NCI-H2107 (cell line): ENCODE measurements around the gene BLVRB.
"Not testable (repeated sequence)": the region's sequence is repeated elsewhere in the genome, so short reads cannot be mapped to it uniquely, and the experiment has no call there.

ENCODE experiments used
- DNase-seq: peaks from one replicate; lab custom pipeline; 2025; lab: John Stamatoyannopoulos, UW

Gene BLVRB

GRCh38 chr19:40486017-40486416 is 20.5 kb upstream of the BLVRB start:
- no peak for DNase-seq

- not testable (repeated sequence) for DNase-seq
These were observed 10.5 kb upstream of the BLVRB start for GRCh38 chr19:40475878-40476644.

GRCh38 chr19:40474737-40475136 is 9.2 kb upstream of the BLVRB start:
- DNase-seq: no peak

- no peak for DNase-seq
These were observed 7.0 kb upstream of the BLVRB start for GRCh38 chr19:40472516-40472915.

GRCh38 chr19:40471111-40471510 is 5.6 kb upstream of the BLVRB start:
- no peak for DNase-seq

DNA sequence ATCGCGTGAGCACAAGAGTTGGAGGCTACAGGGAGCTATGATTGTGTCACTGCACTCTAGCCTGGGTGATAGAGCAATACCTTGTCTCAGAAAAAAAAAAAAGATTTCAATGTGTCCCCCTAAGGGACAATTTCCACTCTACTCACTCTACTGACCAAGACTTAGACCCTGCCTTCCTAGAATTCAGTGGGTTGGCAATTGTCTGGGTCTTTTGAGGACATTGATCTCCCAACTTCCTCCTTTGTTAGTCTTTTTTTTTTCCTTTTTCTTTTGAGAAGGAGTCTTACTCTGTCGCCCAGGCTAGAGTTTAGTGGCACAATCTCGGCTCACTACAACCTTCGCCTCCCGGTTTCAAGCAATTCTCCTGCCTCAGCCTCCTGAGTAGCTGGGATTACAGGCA is 3.5 kb upstream of the BLVRB start:
- DNase-seq: no peak

DNA sequence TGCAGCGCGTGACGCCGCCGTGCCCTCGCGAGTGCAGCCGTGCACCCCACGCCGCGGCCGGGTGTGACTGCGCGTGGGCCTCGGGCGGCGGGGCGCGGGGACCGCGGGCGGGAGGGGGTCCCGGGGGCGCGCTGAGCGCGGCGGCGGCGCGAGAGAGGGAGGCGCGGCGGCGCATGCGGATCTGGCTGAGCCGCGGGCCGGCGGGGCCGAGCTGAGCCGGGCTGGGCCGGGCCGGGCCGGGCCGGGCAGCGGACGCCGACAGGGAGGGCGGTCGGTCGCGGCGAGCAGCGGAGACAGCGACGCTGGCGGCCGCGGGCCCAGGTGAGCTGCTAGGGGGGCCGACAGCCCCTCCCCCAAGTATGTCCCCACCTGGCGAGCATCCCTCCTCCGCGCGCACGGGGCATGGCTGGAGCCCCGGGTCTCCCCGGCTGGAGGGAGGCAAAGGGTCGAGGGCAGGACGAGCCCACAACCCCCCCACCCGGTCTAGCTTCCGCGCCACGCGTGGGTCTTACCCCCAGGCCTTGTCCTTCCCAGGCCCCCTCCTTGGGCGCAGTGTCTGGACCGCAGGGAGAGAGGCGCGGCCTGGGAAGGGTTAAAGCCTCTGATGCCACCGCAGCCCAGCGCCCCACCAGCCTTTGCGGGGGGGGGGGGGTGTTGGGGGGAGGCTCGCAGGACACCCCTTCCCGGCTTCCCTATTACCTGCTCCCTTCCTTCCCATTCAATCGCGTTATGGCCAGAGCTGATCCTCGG is 1.6 kb upstream of the BLVRB start, which contains the start of gene SPTBN4:
SPTBN4 (plus strand) TSS at position 17 of the 750 bp plus-strand sequence. CDS start 5,621 bp downstream, outside the sequence.
- no peak for DNase-seq

- DNase-seq: no peak
These were observed 857 bp upstream of the BLVRB start for GRCh38 chr19:40466219-40466984.

DNA sequence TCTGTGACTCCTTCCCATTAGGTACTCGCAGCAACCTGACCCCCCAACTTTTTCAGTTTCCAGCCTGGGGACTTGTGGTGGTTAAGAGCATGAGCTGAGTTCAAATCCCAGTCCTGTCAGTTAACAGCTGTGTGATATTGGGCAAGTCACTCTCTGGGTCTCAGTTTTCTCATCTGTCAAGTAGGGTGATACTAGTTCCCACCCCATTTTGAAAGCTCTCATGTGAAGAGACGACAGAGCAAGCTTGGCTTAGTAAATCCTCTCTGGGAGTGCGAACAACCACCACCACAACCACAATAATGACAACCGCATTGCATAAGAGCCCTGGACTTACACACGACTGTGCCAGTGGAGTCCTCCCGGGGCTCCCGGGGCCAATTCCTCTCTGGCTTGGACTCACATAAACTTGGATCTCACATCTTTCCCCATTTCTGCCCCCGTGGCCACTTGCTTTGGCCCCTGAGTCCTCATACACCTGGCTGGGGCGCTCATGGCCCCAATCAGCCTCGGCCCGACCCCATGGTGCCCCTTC is 454 bp downstream of the BLVRB start:
- DNase-seq: no peak

DNA sequence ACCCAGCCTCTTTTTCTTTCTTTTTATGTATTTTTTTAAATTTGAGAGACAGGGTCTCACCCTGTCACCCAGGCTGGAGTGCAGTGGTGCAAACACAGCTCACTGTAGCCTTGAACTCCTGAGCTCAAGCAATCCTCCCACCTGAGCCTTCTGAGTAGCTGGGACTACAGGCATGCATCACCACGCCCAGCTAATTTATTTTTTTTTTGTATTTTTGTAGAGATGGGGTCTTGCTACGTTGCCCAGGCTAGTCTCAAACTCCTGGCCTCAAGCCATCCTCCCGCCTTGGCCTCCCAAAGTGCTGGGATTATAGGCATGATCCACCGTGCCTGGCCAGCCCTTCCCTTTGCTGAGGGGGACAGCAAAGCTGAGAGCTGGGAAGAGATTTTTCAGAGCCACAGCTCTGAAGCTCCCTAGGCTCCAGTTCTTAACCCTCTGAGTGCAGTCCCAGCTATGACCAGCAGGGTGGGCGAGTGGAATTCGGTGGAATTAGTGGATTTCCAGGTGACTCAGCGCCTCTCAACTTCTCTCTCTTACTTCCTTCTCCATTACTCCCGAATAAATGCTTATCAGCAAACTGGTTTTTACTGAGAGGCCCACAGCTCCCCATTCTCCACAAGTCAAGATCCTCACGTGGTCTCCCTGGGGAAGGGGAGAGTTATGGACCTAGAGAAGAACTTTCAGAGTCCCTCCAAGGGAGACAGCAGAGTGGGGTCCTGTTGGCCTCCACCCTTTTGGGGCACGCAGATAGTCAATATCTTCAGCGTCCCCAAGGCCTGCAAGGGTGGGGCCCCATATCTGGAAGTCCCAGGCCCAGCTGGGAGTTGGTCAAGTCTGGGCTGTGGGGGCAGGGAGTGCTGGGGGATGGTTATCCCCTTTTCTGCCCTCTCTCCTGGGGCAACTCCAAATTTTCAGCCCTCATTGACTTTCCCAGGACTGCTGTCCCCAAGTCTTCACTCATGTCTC is 1.2 kb downstream of the BLVRB start:
- peak; percentile 52 for DNase-seq

GRCh38 chr19:40463587-40464037 is 1.9 kb downstream of the BLVRB start:
- DNase-seq: not testable (repeated sequence)

DNA sequence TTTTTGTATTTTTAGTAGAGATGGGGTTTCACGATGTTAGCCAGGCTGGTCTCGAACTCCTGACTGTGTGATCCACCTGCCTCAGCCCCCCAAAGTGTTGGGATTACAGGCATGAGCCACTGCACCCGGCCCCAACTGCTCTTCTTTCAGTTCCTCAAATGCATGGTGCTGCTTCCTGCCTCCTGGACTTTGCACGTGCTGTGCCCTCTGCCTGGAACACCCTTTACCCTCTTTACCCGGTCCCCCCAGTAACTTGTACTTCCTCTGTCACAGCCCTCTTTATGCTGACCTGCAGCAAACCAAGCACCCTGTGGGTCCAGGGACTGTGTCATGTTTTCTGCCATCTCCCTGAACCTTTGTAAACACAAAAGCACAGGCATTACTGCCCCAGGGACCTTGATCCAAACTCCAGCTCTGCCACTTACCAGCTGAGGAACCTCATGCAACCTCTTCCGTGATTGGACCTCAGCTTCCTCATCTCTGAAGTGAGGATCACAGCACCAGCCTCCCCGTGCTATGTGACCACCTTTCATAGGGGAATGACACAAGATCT is 3.8 kb downstream of the BLVRB start:
- DNase-seq: no peak

GRCh38 chr19:40460185-40460584 is 5.4 kb downstream of the BLVRB start:
- no peak for DNase-seq

GRCh38 chr19:40458597-40458974 is 7.0 kb downstream of the BLVRB start:
- DNase-seq: no peak

DNA sequence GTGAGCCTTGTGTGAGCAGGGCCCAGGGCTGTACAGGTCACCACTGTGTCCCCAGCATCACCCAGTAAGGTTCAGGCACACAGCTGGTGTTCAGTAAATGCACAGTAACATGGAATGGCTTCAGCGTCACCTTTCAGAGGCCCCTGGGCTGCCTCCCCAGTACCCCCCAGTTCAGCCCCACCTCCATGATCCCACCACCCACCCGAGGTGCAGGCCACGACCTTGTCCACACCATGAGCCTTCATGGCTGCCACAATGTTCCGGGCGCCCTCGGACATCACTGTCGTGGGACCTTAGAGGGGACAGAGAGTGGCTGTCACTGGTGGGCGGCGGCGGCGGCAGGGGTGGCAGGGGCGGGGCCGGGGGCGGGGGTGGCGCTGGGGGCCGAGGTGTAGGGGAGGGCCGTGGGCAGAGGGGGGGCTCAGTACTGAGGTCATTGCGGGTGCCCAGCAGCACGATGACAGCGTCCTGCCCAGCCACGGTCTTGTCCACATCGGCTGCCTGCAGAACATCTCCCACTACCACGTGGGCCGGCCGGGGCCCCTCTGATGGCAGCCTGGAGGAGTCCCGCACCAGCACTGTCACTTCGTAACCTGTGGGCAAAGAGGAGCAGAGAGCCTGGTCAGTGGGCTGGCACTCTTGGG is 7.5 kb downstream of the BLVRB start:
- DNase-seq: no peak

DNA sequence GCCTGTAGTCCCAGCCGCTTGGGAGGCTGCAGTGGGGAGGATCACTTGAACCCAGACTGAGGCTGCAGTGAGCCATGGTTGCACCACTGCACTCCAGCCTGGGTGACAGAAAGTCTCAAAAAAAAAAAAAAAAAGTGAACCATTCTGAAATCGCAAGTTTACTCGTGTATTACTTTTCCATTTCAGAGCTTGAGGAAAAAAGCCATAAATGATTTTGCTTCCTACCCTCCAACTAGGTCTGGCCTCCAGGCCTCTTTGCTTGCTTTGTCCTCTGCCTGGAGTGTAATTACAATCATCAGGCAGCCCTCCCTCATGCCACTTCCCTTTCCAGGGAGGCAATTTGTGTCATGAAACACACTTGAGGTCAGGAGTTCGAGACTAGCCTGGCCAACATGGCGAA is 8.5 kb downstream of the BLVRB start:
- no peak for DNase-seq

- DNase-seq: not testable (repeated sequence)
These were observed 11.6 kb downstream of the BLVRB start for GRCh38 chr19:40453943-40454342.

DNA sequence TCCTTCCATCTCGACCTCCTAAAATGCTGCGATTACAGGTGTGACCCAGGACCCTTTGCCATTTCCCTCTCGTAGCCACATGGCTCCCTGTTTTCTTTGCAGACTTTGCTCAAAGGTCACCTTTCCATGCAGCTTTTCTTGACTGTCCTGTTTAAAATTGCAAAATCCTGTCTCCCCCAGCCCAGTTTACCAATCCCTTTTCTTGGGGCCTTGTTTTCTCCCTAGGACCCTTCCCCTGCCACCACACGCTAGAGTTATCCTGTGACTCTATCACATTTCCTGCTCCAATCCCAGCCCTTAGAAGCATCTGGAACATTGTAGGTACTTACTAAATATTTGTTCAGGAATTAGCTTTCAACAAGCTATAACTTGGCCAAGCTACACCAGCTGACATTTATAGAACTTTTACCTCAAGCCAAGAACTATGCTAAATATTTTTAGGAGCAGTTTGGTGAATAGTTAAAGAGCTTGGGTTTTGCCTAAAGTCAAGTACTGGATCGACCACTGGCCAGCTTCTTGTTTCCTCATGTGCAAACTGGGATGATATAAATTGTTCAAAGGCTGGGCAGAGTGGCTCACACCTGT is 12.3 kb downstream of the BLVRB start:
- DNase-seq: no peak

GRCh38 chr19:40452016-40452415 is 13.5 kb downstream of the BLVRB start:
- no peak for DNase-seq

DNA sequence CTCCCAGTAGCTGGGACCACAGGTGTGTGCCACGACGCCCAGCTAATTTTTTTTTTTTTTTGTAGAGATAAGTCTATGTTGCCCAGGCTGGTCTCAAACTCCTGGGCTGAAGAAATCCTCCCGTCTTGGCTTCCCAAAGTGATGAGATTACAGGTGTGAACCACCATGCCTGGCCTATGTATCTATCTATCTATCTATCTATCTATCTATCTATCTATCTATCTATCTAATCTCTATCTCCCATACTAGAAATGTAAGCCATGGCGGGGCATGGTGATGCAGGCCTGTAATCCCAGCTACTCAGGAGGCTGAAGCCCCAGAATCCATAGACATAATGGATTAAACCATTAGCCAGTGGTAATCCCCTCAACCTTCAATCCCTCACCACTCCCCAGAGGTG is 14.9 kb downstream of the BLVRB start:
- DNase-seq: no peak
